ENCODE data around the gene PDS5B. TPM values are rescaled to one million over a fixed set of nuclear protein-coding genes. Genes with fewer than 3 reads are reported as not detected.
"Not testable (repeated sequence)": the region's sequence is repeated elsewhere in the genome, so short reads cannot be mapped to it uniquely, and the experiment has no call there.

Gene PDS5B
- 25.1 TPM for total RNA-seq
- long read RNA-seq, partial matches to known transcripts: 2 of 3 reads
- long read RNA-seq, other reads (novel, unspliced or antisense): 1 of 3 reads

- peak; percentile 99 for ATAC-seq
- intact Hi-C loops (cut with DNase I): loop anchor here (1.0 to 5.0 kb wide), 4 partner anchors 49 to 1137 kb away; partner anchors contain the start of gene N4BP2L2
- peak; percentile 98 for DNase-seq (ENCODE audit: missing footprints)
These were observed at the start of gene PDS5B for GRCh38 chr13:32586080-32586900. PDS5B (plus strand) TSS chr13:32586452; CDS start chr13:32648773, 62,321 bp downstream.

DNA sequence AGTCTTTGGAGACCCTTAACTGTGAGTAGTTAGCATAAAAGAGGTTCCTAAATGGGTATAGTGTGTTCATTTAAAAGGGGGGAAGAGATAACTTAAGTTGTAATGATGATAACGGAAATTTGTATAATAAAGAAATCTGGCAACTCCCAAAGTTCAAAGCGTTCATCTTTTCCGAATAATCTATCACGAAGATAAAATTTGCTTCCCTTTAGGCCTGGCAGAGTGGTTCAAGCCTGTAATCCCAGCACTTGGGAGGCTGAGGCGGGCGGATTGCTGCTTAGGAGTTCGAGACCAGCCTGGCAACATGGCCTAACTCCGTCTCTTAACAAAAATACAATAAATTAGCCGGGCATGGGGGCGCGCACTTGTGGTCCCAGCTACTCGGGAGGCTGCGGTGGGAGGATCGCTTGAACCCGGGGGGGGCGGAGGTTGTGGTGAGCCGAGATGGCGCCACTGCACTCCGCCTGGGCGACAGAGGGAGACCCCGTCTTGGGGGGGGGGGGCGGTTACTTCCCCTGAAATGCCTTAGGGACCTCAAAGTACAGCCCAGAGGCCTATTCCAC, 48.6 kb upstream of the PDS5B start:
- ATAC-seq (peak; percentile 7), DNase-seq (ENCODE audit: missing footprints) (no peak)
- intact Hi-C loops (cut with DNase I): loop anchor here (5.0 kb wide), 4 partner anchors 50 to 220 kb away; partner anchors contain the start of genes BRCA2, N4BP2L1, PDS5B and ZAR1L

DNA sequence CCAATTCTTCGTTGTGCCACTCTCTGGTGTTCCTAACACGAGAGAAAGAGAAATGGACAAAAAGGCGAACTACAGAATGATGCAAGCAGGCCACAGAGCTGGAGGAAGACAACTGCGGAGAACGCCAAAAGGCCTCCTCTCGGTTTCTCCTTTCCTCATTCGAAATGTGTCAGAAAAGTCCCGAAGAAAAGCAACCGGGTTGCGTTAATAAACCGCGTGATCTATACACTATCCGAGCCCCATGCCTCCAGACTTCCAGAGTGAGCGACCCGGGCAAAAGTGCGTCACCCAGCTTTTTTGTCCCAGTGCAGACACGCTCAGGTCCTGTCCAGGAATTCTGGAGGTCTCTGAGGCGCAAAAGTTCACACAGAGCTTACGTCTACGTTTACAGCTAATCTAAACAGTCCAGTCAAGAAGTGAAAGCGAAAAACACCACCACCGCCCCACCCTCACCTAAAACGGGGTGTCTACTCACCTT, 48.1 kb upstream of the PDS5B start:
- intact Hi-C loops (cut with DNase I): loop anchor here (5.0 kb wide), 4 partner anchors 49 to 221 kb away; partner anchors contain the start of genes BRCA2, N4BP2L1, PDS5B and ZAR1L
- ATAC-seq: peak; percentile 50
- DNase-seq (ENCODE audit: missing footprints): no peak

DNA sequence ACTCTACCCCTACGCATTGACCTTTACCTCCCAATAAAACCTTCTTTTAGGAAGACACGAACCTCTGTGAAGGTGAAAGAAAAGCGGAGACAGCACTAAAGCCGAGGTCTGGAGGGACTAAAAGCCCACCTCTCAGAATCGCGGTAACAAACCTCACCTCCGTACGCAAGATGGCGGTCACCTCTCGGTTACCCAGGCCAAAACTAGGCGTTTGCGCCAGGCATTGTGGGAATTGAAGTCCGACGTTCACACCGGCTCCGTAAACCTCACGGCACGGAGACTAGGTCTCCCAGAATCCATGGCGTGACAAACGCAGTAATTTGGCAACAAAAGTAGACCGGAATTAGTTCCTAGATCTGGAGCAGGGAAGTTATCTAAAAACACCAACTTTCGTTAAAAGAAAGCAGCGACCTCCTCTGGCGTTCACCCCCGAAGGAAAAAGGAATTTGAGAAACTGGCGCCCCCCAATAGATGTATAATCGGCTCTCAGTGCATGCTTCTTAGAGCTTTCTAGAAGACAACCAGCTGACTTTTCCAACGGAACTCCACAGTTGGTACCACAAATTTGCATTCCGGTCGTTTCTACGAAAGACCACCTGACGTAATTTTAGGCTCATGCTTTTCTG, 47.5 kb upstream of the PDS5B start, which contains the start of gene N4BP2L2:
N4BP2L2 (minus strand) TSS at position 175 of the 626 bp plus-strand sequence. CDS start 1,768 bp downstream, outside the sequence.
- ATAC-seq: peak; percentile 99
- intact Hi-C loops (cut with DNase I): loop anchor here (5.0 kb wide), 4 partner anchors 49 to 221 kb away; partner anchors contain the start of genes BRCA2, N4BP2L1, PDS5B and ZAR1L
- DNase-seq (ENCODE audit: missing footprints): peak; percentile 95

DNA sequence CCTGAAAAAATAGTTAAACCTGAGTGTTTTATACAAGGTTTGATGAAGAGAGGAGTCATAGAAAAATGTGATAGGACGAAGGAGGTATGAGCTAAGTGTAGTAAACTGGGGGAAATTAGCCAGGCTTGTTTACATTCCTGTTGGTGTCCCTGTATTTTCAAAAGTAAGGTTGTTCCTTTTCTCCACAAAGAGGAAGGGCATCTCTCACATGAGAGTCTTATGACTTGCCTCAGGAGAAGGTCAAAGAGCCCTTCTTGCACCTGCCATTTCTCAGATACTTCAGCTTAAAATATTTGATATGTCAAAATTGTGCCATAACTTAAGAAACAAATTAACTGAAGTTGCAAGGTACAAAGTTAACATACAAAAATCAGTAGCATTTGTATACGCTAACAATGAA, 44.0 kb upstream of the PDS5B start:
- ATAC-seq: no peak
- DNase-seq (ENCODE audit: missing footprints): no peak
- intact Hi-C loops (cut with DNase I): no loop called here

GRCh38 chr13:32545083-32545482, 41.2 kb upstream of the PDS5B start:
- DNase-seq (ENCODE audit: missing footprints) (no peak), ATAC-seq (no peak)
- intact Hi-C loops (cut with DNase I): no loop called here

GRCh38 chr13:32548837-32549236, 37.4 kb upstream of the PDS5B start:
- intact Hi-C loops (cut with DNase I): no loop called here

GRCh38 chr13:32549788-32550187, 36.5 kb upstream of the PDS5B start:
- intact Hi-C loops (cut with DNase I): no loop called here
- no peak for DNase-seq (ENCODE audit: missing footprints)
- no peak for ATAC-seq

More at GRCh38 chr13:32548837-32549236, 37.4 kb upstream of the PDS5B start:
- DNase-seq (ENCODE audit: missing footprints) (no peak), ATAC-seq (no peak)

- ATAC-seq: no peak
These were observed 32.5 kb upstream of the PDS5B start for GRCh38 chr13:32553720-32554119.

GRCh38 chr13:32555613-32556012, 30.6 kb upstream of the PDS5B start:
- no peak for ATAC-seq
- no peak for DNase-seq (ENCODE audit: missing footprints)
- intact Hi-C loops (cut with DNase I): no loop called here

More at GRCh38 chr13:32553720-32554119, 32.5 kb upstream of the PDS5B start:
- DNase-seq (ENCODE audit: missing footprints): no peak
- intact Hi-C loops (cut with DNase I): no loop called here

GRCh38 chr13:32560842-32561241, 25.4 kb upstream of the PDS5B start:
- intact Hi-C loops (cut with DNase I); DNase-seq (ENCODE audit: missing footprints); ATAC-seq: not testable (repeated sequence)

GRCh38 chr13:32575687-32576086, 10.6 kb upstream of the PDS5B start:
- intact Hi-C loops (cut with DNase I); DNase-seq (ENCODE audit: missing footprints); ATAC-seq: not testable (repeated sequence)

DNA sequence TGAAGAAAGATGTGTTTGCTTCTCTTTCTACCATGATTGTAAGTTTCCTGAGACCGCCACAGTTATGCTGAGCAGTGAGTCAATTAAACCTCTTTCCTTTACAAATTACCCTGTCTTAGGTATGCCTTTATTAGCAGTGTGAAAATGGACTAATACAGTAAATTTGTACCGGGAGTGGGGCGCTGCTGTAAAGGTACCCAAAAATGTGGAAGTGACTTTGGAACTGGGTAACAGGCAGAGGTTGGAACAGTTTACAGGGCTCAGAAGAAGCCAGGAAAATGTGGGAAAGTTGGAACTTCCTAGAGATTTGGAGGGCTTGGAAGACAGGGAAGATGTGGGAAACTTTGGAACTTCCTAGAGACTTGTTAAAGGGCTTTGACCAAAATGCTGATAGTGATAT, 9.2 kb upstream of the PDS5B start:
- DNase-seq (ENCODE audit: missing footprints): no peak
- intact Hi-C loops (cut with DNase I): no loop called here
- no peak for ATAC-seq

- DNase-seq (ENCODE audit: missing footprints): no peak
- intact Hi-C loops (cut with DNase I): loop anchor here (5.0 kb wide), 1 partner anchor 199 kb away; no protein-coding TSS in a partner anchor
- ATAC-seq: no peak
These were observed 5.0 kb upstream of the PDS5B start for GRCh38 chr13:32581177-32581786.

DNA sequence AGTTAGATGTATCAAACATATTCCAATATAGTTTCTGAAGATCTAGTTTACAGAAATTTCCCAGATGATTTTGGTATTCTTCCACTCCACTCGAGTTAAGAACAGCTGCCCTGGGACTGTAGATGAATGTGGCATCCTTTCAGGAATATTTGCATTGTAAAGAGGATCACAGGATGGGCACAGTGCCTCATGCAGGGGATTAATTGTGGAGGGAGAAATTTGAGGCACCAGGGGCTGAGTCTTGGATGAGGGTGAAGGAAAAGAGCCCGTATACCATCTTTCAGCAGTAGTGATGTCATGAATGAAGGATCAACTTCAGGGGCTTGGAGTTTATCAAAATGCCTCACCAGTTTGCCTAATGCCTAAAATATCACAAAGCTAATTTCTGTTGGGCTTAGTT, 4.0 kb upstream of the PDS5B start:
- intact Hi-C loops (cut with DNase I): loop anchor here (5.0 kb wide), 1 partner anchor 200 kb away; no protein-coding TSS in a partner anchor
- ATAC-seq (no peak), DNase-seq (ENCODE audit: missing footprints) (no peak)

- DNase-seq (ENCODE audit: missing footprints) (no peak), ATAC-seq (no peak)
- intact Hi-C loops (cut with DNase I): loop anchor here (5.0 kb wide), 1 partner anchor 201 kb away; no protein-coding TSS in a partner anchor
These were observed 3.3 kb upstream of the PDS5B start for GRCh38 chr13:32582991-32583390.

DNA sequence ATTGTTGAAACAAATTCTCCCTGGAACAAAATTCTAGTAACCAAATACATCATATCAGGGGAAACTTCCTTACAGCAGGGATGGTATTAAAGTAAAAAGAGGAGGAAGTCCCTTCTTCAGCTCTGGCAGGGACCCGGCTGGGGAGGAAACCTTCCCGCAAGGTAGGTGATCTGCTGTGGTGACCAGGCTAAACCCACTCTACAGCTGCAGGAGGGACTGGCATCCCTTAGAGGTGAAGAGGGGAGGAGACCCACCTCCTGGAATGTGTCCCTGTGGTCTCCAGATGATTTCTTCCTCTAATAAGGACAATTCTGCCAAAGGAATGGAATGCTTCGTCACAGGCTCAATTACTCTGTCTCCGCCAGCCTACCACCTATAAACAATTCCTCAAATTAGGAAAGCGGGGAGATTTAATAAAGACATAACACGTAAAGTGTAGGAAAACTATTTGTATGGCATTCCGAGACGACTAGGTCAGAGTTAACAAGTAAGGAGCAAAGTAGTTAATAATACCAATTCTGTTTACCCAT, 637 bp upstream of the PDS5B start:
- intact Hi-C loops (cut with DNase I): loop anchor here (1.0 to 5.0 kb wide), 4 partner anchors 48 to 1137 kb away; partner anchors contain the start of gene N4BP2L2
- no peak for DNase-seq (ENCODE audit: missing footprints)
- ATAC-seq: no peak
